H1 (cell line): ENCODE measurements around the gene SBK1. TPM values are rescaled to one million over a fixed set of nuclear protein-coding genes. Genes with fewer than 3 reads are reported as not detected.

ENCODE experiments used
- CTCF ChIA-PET: fragments of 300-600 bp; sonication (Branson Sonifier 250); formaldehyde crosslinking; loops from one replicate; lab custom pipeline; 2021; ENCODE audit not compliant: partially characterized antibody; lab: Charles Lee
- POLR2A ChIA-PET: fragments of 300-600 bp; sonication (Branson Sonifier 250); formaldehyde crosslinking; loops from one replicate; lab custom pipeline; 2021; ENCODE audit warnings: inconsistent platforms; ENCODE audit not compliant: partially characterized antibody; lab: Charles Lee
- DNase-seq, 2 experiments: peaks; one replicate each; pipeline versions ENCODE4 v3.0.0 to v3.0.0-alpha.2; 2010 to 2022; ENCODE audit warnings: low spot score in 2 of 2, low read depth in 1 of 2, mixed read lengths in 1 of 2
- FAIRE-seq: peaks from 2 replicates; lab custom pipeline; 2011; peaks lifted over from hg19 to GRCh38; lab: Jason Lieb, UNC
- H2AFZ ChIP-seq: 2 replicates; pipeline ENCODE4 v1.8.1; 2012; ENCODE audit warnings: low read length, inconsistent platforms
- H2AK5ac ChIP-seq: 2 replicates; pipeline ENCODE4 v1.6.1; 2013; ENCODE audit warnings: low read depth, low read length
- H2BK120ac ChIP-seq: replicated peaks from 2 replicates; pipeline ENCODE3; 2013; ENCODE audit warnings: low read depth, low read length, inconsistent platforms
- H2BK12ac ChIP-seq: 2 replicates; pipeline ENCODE4 v1.6.1; 2013; ENCODE audit warnings: low read depth, low read length
- H2BK15ac ChIP-seq: 2 replicates; pipeline ENCODE4 v1.6.1; 2013; ENCODE audit warnings: low read length
- H2BK20ac ChIP-seq: 2 replicates; pipeline ENCODE4 v1.6.1; 2013; ENCODE audit warnings: low read length
- H2BK5ac ChIP-seq: 2 replicates; pipeline ENCODE4 v1.6.1; 2013; ENCODE audit warnings: low read depth, low read length
- H3K14ac ChIP-seq: 2 replicates; pipeline ENCODE4 v1.6.1; 2013; ENCODE audit warnings: inconsistent platforms; ENCODE audit not compliant: insufficient read length
- H3K18ac ChIP-seq: 2 replicates; pipeline ENCODE4 v1.6.1; 2013; ENCODE audit warnings: low read length; ENCODE audit errors: extremely low read depth
- H3K23ac ChIP-seq: 2 replicates; pipeline ENCODE4 v1.6.1; 2013; ENCODE audit warnings: inconsistent platforms; ENCODE audit not compliant: insufficient read length
- H3K23me2 ChIP-seq: 2 replicates; pipeline ENCODE4 v1.6.1; 2013; ENCODE audit warnings: low read depth, low read length
- H3K27ac ChIP-seq: 2 replicates; pipeline ENCODE4 v1.6.1; 2011; ENCODE audit warnings: low read depth, low read length, inconsistent platforms
- H3K27me3 ChIP-seq, 4 experiments: replicated peaks in 1 of 4; 1 replicate in 1 of 4; 2 replicates in 3 of 4; pipeline versions ENCODE4 v1.6.1 to v1.8.1; 2011 to 2013; ENCODE audit warnings: low read length in 3 of 4, mild to moderate bottlenecking in 3 of 4, inconsistent platforms in 2 of 4, mixed read lengths in 2 of 4, moderate library complexity in 1 of 4; ENCODE audit not compliant: control insufficient read depth in 3 of 4, insufficient read depth in 3 of 4; ENCODE audit errors: extremely low read depth in 1 of 4
- H3K36me3 ChIP-seq, 4 experiments: 2 replicates each; pipeline versions ENCODE4 v1.6.1 to v1.8.1; 2011 to 2013; ENCODE audit warnings: mild to moderate bottlenecking in 4 of 4, low read length in 3 of 4, moderate library complexity in 2 of 4, control low read depth in 1 of 4, inconsistent platforms in 1 of 4; ENCODE audit not compliant: insufficient read depth in 4 of 4, control insufficient read depth in 2 of 4
- H3K4ac ChIP-seq: replicated peaks from 2 replicates; pipeline ENCODE3; 2013; ENCODE audit warnings: low read length, low read depth, mixed read lengths, inconsistent platforms; ENCODE audit not compliant: insufficient read length
- H3K4me1 ChIP-seq, 4 experiments: replicated peaks in 1 of 4; 1 replicate in 1 of 4; 2 replicates in 3 of 4; pipeline versions ENCODE4 v1.6.1 to v1.8.1; 2011 to 2013; ENCODE audit warnings: low read length in 3 of 4, inconsistent platforms in 2 of 4, mixed read lengths in 1 of 4; ENCODE audit not compliant: insufficient read depth in 4 of 4, control insufficient read depth in 3 of 4
- H3K4me2 ChIP-seq, 2 experiments: 2 replicates each; pipeline versions ENCODE4 v1.6.1 to v1.8.1; 2011 to 2013; ENCODE audit warnings: low read depth in 2 of 2, low read length in 2 of 2, control low read depth in 1 of 2, inconsistent platforms in 1 of 2, mild to moderate bottlenecking in 1 of 2; ENCODE audit not compliant: insufficient read depth in 1 of 2
- H3K4me3 ChIP-seq, 4 experiments: fragments of 200-600, 300-600 bp in 1 of 4; sonication (generic), shearing (Covaris generic), sonication (Bioruptor Twin) in 1 of 4; 2 replicates each; pipeline versions ENCODE4 v1.5.1 to v1.8.1; 2011 to 2016; ENCODE audit warnings: low read length in 4 of 4, low read depth in 3 of 4, control low read depth in 2 of 4, inconsistent platforms in 2 of 4, mild to moderate bottlenecking in 2 of 4, mixed read lengths in 1 of 4, moderate library complexity in 1 of 4; ENCODE audit not compliant: insufficient read depth in 2 of 4; ENCODE audit errors: extremely low read depth in 1 of 4
- H3K56ac ChIP-seq: replicated peaks from 2 replicates; pipeline ENCODE3; 2013; ENCODE audit warnings: low read depth, mild to moderate bottlenecking, mixed read lengths, low read length, inconsistent platforms; ENCODE audit not compliant: insufficient read length
- H3K79me1 ChIP-seq: 2 replicates; pipeline ENCODE4 v1.6.1; 2013; ENCODE audit warnings: low read depth, low read length, control low read depth
- H3K79me2 ChIP-seq, 2 experiments: 2 replicates each; pipeline versions ENCODE4 v1.6.1 to v1.8.1; 2012 to 2013; ENCODE audit warnings: low read length in 2 of 2, mild to moderate bottlenecking in 2 of 2, inconsistent platforms in 1 of 2; ENCODE audit not compliant: insufficient read depth in 2 of 2, control insufficient read depth in 1 of 2
- H3K9ac ChIP-seq, 4 experiments: replicated peaks in 1 of 4; 1 replicate in 1 of 4; 2 replicates in 3 of 4; pipeline versions ENCODE4 v1.6.1 to v1.8.1; 2011 to 2013; ENCODE audit warnings: low read depth in 3 of 4, low read length in 3 of 4, control low read depth in 2 of 4, mild to moderate bottlenecking in 2 of 4, moderate library complexity in 2 of 4, inconsistent platforms in 1 of 4; ENCODE audit errors: extremely low read depth in 1 of 4
- H3K9me3 ChIP-seq, 2 experiments: 2 replicates each; pipeline versions ENCODE4 v1.6.1 to v1.8.1; 2012 to 2013; ENCODE audit warnings: mild to moderate bottlenecking in 2 of 2, moderate library complexity in 2 of 2, control low read depth in 1 of 2, inconsistent platforms in 1 of 2, low read depth in 1 of 2, low read length in 1 of 2, mixed read lengths in 1 of 2; ENCODE audit not compliant: insufficient read depth in 2 of 2
- H4K20me1 ChIP-seq, 2 experiments: replicated peaks in 1 of 2; 2 replicates each; pipeline versions ENCODE3 to v1.8.1; 2011 to 2013; ENCODE audit warnings: inconsistent platforms in 2 of 2, low read length in 2 of 2, mild to moderate bottlenecking in 1 of 2; ENCODE audit not compliant: insufficient read depth in 2 of 2, control insufficient read depth in 1 of 2
- H4K5ac ChIP-seq: 2 replicates; pipeline ENCODE4 v1.6.1; 2013; ENCODE audit warnings: low read length, low read depth, mixed read lengths, inconsistent platforms; ENCODE audit not compliant: insufficient read length
- H4K8ac ChIP-seq: 2 replicates; pipeline ENCODE4 v1.8.0; 2013; ENCODE audit warnings: mild to moderate bottlenecking, moderate library complexity, low read length, inconsistent platforms; ENCODE audit not compliant: insufficient read depth; ENCODE audit errors: extremely low read depth
- H4K91ac ChIP-seq: replicated peaks from 2 replicates; pipeline ENCODE3; 2013; ENCODE audit warnings: low read length, mixed read lengths, inconsistent platforms; ENCODE audit not compliant: insufficient read length
- MAFK ChIP-seq: IDR thresholded peaks from 2 replicates; pipeline ENCODE4 v1.6.1; 2012; ENCODE audit warnings: low read depth, mild to moderate bottlenecking, improper control_type of control experiment, low read length
- POU5F1 ChIP-seq: IDR thresholded peaks from 2 replicates; pipeline ENCODE4 v1.6.1; 2011; ENCODE audit warnings: low read depth, mild to moderate bottlenecking, low read length, moderate library complexity
- WGBS, 2 experiments: shearing (Covaris generic) in 1 of 2; methylation state at CpG; one replicate each; pipeline versions ENCODE4 v1.1.6 to v1.1.7; 2013 to 2015; ENCODE audit warnings: low lambda C conversion rate in 2 of 2, mixed read lengths in 2 of 2, inconsistent platforms in 1 of 2, low coverage in 1 of 2, missing lambda C conversion rate in 1 of 2; ENCODE audit not compliant: insufficient replicate concordance in 2 of 2, insufficient coverage in 1 of 2, insufficient read length in 1 of 2; ENCODE audit errors: extremely low coverage in 1 of 2, missing lambda C conversion rate in 1 of 2; 5-methylcytosine and 5-hydroxymethylcytosine counted together
- polyA plus RNA-seq, 7 experiments: library from polyadenylated mRNA; depleted of rRNA in 3 of 7; stranded (reverse) in 5 of 7; unstranded in 2 of 7; fragments of >200 nt in 5 of 7; fragments of 200-250 nt in 2 of 7; gene quantifications; 1 replicate in 5 of 7; 2 replicates in 1 of 7; 4 replicates in 1 of 7; pipeline versions ENCODE4 v1.2.1 to v1.2.3, GENCODE V29; 2011 to 2013; ENCODE audit warnings: missing spikeins in 2 of 7, mixed read lengths in 2 of 7
- total RNA-seq: library from RNA; stranded (reverse); fragmentation: NEBNext Ultra II Directional; extraction: Animal tissue kit (Norgen Biotek cat#: 25700); gene quantifications from 2 replicates; pipeline ENCODE4 v1.2.1, GENCODE V29; 2021

The SBK1 gene
- total and polyA plus RNA-seq, 2 of the 8 experiments (the other 6 are each of a cell fraction or from before 2014, with no cell fraction given), result 18.2 to 73.9 TPM

DNA sequence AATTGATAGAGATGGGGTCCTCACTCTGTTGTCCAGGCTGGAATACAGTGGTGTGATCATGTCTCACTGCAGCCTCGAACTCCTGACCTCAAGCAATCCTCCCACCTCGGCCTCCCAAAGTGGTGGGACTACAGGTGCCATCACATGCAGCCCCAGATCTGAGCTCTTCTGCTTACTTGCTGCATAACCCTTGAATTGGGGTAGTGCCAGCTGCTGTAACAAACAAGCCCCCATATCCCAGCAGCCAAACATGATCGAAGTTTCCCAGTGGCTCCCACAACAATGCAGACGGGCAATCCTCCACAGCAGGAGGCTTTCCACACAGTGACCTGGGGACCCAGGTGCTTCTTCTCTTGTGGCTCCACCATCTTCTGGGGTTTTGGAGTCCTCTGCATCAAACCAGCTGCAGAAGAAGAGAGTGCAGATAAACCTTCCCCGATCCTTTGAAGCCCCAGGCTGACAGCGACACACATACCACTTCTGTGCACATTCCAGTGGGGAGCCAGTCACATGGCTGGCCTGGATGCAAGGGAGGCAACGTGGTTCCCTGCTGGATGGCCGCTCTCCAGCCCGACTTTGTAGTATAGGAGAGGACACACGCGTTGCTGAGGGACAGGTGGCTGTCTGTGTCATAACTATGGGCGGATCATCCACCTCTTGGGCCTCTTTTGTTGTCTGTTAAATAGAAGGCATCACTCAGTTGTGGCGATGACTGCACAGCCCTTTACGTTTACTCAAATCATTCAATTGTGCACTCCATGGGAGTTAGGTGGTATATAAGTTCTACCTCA lies 16.7 kb downstream of the SBK1 start:
- no peak for FAIRE-seq
- H2AFZ ChIP-seq, result no peak overlapping the region
- H3K56ac ChIP-seq, result no peak overlapping the region
- H3K4ac ChIP-seq, result no peak overlapping the region
- H3K4me2 ChIP-seq, result no peak overlapping the region
- H3K4me3 ChIP-seq, result no peak overlapping the region
- H3K36me3 ChIP-seq, result peaks cover 0 to 5% (median under 1%) of the 10 kb centered on the region in 4 experiments; a peak in 5 of 8 replicates
- ChIA-PET POLR2A (interaction anchor here (0.7 to 3.0 kb wide), 6 partner anchors 10 to 51 kb away, joined by 3 to 8 read pairs (median 4); partner anchors contain the start of gene SBK1), CTCF (interaction anchor here (0.6 to 4.5 kb wide), 5 partner anchors 9 to 31 kb away, joined by 3 to 22 read pairs (median 7); no protein-coding TSS in a partner anchor)
- H2BK120ac ChIP-seq, result no peak overlapping the region
- no peak overlapping the region for H3K9ac ChIP-seq
- no peaks in the 10 kb centered on the region; a peak in 1 of 7 replicates for H3K4me1 ChIP-seq
- H4K20me1 ChIP-seq, result peaks cover 11 to 32% of the 10 kb centered on the region in 2 experiments
- H3K14ac ChIP-seq, result no peak overlapping the region
- no peak overlapping the region for H4K5ac ChIP-seq
- no peak overlapping the region for H2BK12ac ChIP-seq
- 93% methylated on average over 14 of the region's 14 CpGs; no CpG with 5 or more reads in 1 of the 2 experiments for WGBS, 2 experiments
- H3K79me1 ChIP-seq, result peaks cover 18% of the 10 kb centered on the region
- H3K18ac ChIP-seq, result no peak overlapping the region
- no peaks in the 10 kb centered on the region for H3K27me3 ChIP-seq
- TF ChIP-seq POU5F1 (no peak), MAFK (no peak)
- H2BK20ac ChIP-seq, result no peak overlapping the region
- DNase-seq, result no peak
- no peak overlapping the region for H2AK5ac ChIP-seq
- H3K9me3 ChIP-seq, result no peaks in the 10 kb centered on the region
- no peak overlapping the region for H2BK15ac ChIP-seq
- no peak overlapping the region for H2BK5ac ChIP-seq
- peaks cover 0 to 51% of the 10 kb centered on the region in 2 experiments for H3K79me2 ChIP-seq
- H4K8ac ChIP-seq, result no peak overlapping the region; the same call in 1 of the 2 replicates
- H3K23ac ChIP-seq, result no peak overlapping the region
- H3K23me2 ChIP-seq, result no peaks in the 10 kb centered on the region
- H3K27ac ChIP-seq, result no peak overlapping the region
- no peak overlapping the region for H4K91ac ChIP-seq
